Lower lobe of right lung (tissue), 2 donors: ENCODE data around the gene ETV3. TPM values are rescaled to one million over a fixed set of nuclear protein-coding genes. Genes with fewer than 3 reads are reported as not detected.

Source experiments
- ATAC-seq, 2 donors: fragments of 200-7000 bp; cut with Tn5 transposase; one replicate each; pipeline ENCODE4 v1.9.1; 2020 to 2022; ENCODE audit warnings: mild to moderate bottlenecking in 2 of 2, moderate library complexity in 2 of 2
- DNase-seq: peaks from one replicate; pipeline ENCODE4 v3.0.0-alpha.2; 2020
- H3K27ac ChIP-seq: fragments of 200-600 bp; one replicate; pipeline ENCODE4 v1.8.0; 2022
- H3K27me3 ChIP-seq: fragments of 200-600 bp; one replicate; pipeline ENCODE4 v1.8.0; 2022; ENCODE audit warnings: low read depth
- H3K36me3 ChIP-seq: fragments of 200-600 bp; one replicate; pipeline ENCODE4 v1.8.0; 2022; ENCODE audit warnings: mild to moderate bottlenecking
- H3K4me1 ChIP-seq: fragments of 200-600 bp; one replicate; pipeline ENCODE4 v1.8.0; 2022
- H3K4me3 ChIP-seq: fragments of 200-600 bp; one replicate; pipeline ENCODE4 v1.8.0; 2022; ENCODE audit warnings: mild to moderate bottlenecking
- H3K9me3 ChIP-seq: fragments of 200-600 bp; one replicate; pipeline ENCODE4 v1.8.0; 2022
- CTCF ChIP-seq: fragments of 200-600 bp; IDR thresholded peaks from one replicate; pipeline ENCODE4 v1.8.0; 2022; ENCODE audit warnings: antibody characterized with exemption, mild to moderate bottlenecking
- intact Hi-C: fragments of 100-400 bp; cut with DNase I; formaldehyde crosslinking; loops from one replicate; pipeline ENCODE4 v1.11.0; 2022
- total RNA-seq: library from RNA; stranded (reverse); fragmentation: NEBNext Ultra II Directional; extraction: Animal tissue kit (Norgen Biotek cat#: 25700); gene quantifications from one replicate; pipeline ENCODE4 v1.2.1, GENCODE V29; 2021
- donor health status: DM: no; HTN: yes; CAD: no; lungs with severe emphysema.

ETV3 gene
- total RNA-seq, 1 donor from 2014 or later, result 29.5 TPM

GRCh38 chr1:157114183-157115121, 23.7 kb downstream of the ETV3 start:
- H3K4me3 ChIP-seq, result no peak overlapping the region
- ATAC-seq (no peak), DNase-seq (no peak)
- no peak overlapping the region for H3K27ac ChIP-seq
- no peak for TF ChIP-seq CTCF
- intact Hi-C loops, result no loop called here
- H3K27me3 ChIP-seq, result peaks cover 1% of the 10 kb centered on the region
- H3K9me3 ChIP-seq, result no peaks in the 10 kb centered on the region
- no peaks in the 10 kb centered on the region for H3K4me1 ChIP-seq
- no peaks in the 10 kb centered on the region for H3K36me3 ChIP-seq

GRCh38 chr1:157113631-157114030, 24.6 kb downstream of the ETV3 start:
- H3K27ac ChIP-seq, result no peak overlapping the region
- no peak overlapping the region for H3K4me3 ChIP-seq
- ATAC-seq, result no peak
- TF ChIP-seq CTCF, result no peak
- no peaks in the 10 kb centered on the region for H3K9me3 ChIP-seq
- no peaks in the 10 kb centered on the region for H3K4me1 ChIP-seq
- peaks cover 8% of the 10 kb centered on the region for H3K27me3 ChIP-seq
- DNase-seq, result no peak
- H3K36me3 ChIP-seq, result no peaks in the 10 kb centered on the region
- intact Hi-C loops, result no loop called here

GRCh38 chr1:157113106-157113505, 25.1 kb downstream of the ETV3 start:
- intact Hi-C loops, result no loop called here
- no peak for DNase-seq
- ATAC-seq, result peak in 1 of 2 donors; percentile 40

GRCh38 chr1:157112186-157112867, 25.9 kb downstream of the ETV3 start:
- Histone ChIP-seq H3K27ac (no peak overlapping the region), H3K4me1 (no peaks in the 10 kb centered on the region), H3K36me3 (no peaks in the 10 kb centered on the region), H3K27me3 (peaks cover 21% of the 10 kb centered on the region), H3K9me3 (no peaks in the 10 kb centered on the region), H3K4me3 (no peak overlapping the region)
- ATAC-seq (no peak), DNase-seq (no peak)
- intact Hi-C loops, result no loop called here
- TF ChIP-seq CTCF, result no peak

More at GRCh38 chr1:157113106-157113505, 25.1 kb downstream of the ETV3 start:
- Histone ChIP-seq H3K4me3 (no peak overlapping the region), H3K9me3 (no peaks in the 10 kb centered on the region), H3K27me3 (peaks cover 13% of the 10 kb centered on the region), H3K4me1 (no peaks in the 10 kb centered on the region), H3K36me3 (no peaks in the 10 kb centered on the region), H3K27ac (no peak overlapping the region)
- TF ChIP-seq CTCF, result no peak

GRCh38 chr1:157111396-157112165, 26.6 kb downstream of the ETV3 start:
- no peak overlapping the region for H3K27ac ChIP-seq
- H3K4me3 ChIP-seq, result no peak overlapping the region
- H3K4me1 ChIP-seq, result peaks cover 5% of the 10 kb centered on the region
- DNase-seq, result no peak
- no peaks in the 10 kb centered on the region for H3K9me3 ChIP-seq
- H3K36me3 ChIP-seq, result no peaks in the 10 kb centered on the region
- ATAC-seq, result no peak
- intact Hi-C loops, result no loop called here
- no peak for TF ChIP-seq CTCF
- H3K27me3 ChIP-seq, result peaks cover 24% of the 10 kb centered on the region
